Right lobe of liver (tissue), 4 donors: Measurements from ENCODE around the gene ATP1A2.

Experiments
- CTCF ChIP-seq, 4 donors: fragments of 200-600 bp in 3 of 4; fragments of 450-650 bp in 1 of 4; IDR thresholded peaks; one replicate each; pipeline versions ENCODE4 v1.5.1 to v1.8.0; 2016 to 2022; ENCODE audit warnings: antibody characterized with exemption in 4 of 4, mild to moderate bottlenecking in 2 of 4
- POLR2A ChIP-seq: fragments of 450-650 bp; IDR thresholded peaks from one replicate; pipeline ENCODE4 v1.6.1; 2017; ENCODE audit warnings: antibody characterized with exemption, mild to moderate bottlenecking
- donor health status: DM: no; HTN: no; CAD: no.
- donor health status: DM: no; HTN: no; CAD: no.
- donor health status: DM: no; HTN: yes; CAD: no.

- TF ChIP-seq CTCF (IDR thresholded peaks at IDR 0.05): no peak
- TF ChIP-seq POLR2A: no peak
Measured at GRCh38 chr1:160159846-160160245, 44.3 kb downstream of the ATP1A2 start.
